ENCODE measurements around the gene GTSF1L.
"Not testable (repeated sequence)": the region's sequence is repeated elsewhere in the genome, so short reads cannot be mapped to it uniquely, and the experiment has no call there.

Gene GTSF1L

DNA sequence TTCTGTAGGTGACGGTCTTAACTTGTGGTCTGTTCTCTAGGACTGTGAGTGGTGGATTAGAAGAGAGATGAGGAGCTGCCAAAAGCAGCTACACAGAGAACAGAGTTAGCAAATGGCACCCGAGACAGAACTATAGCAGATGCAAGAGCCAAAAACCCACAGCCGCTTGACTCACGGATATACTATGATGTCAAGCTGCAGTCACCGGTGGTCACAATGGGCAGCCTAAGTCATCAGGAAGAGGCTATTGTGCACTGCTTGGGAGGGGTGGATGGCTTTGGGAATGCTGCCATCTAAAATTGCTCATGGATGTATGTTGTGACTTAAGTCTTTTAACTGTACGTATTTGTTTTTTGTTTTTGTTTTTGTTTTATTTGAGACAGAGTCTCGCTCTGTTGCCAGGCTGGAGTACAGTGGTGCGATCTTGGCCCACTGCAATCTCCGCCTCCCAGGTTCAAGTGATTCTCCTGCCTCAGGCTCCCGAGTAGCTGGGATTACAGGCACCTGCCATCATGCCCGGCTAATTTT is at the start of gene GTSF1L:
GTSF1L (minus strand) TSS at position 192 of the 528 bp plus-strand sequence. CDS start 308 bp downstream, outside the sequence.
- no peak for DNase-seq

DNA sequence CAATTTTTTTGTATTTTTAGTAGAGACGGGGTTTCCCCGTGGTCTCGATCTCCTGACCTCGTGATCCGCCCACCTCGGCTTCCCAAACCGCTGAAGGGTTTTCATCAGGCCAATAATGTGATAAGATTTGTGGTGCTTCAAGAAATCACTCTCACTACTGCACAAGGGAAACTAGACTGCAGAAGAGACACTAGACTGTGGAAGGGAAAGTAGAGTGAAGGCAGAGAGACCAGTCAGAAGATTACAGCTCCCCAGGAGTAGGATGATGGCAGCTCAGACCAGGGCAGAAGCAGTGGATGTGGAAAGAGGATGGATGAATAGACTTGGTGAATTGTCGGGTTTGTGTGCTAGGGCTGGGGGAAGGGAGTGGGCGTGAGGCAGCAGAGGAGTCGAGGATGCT is 48.0 kb upstream of the GTSF1L start:
- no peak for DNase-seq

DNA sequence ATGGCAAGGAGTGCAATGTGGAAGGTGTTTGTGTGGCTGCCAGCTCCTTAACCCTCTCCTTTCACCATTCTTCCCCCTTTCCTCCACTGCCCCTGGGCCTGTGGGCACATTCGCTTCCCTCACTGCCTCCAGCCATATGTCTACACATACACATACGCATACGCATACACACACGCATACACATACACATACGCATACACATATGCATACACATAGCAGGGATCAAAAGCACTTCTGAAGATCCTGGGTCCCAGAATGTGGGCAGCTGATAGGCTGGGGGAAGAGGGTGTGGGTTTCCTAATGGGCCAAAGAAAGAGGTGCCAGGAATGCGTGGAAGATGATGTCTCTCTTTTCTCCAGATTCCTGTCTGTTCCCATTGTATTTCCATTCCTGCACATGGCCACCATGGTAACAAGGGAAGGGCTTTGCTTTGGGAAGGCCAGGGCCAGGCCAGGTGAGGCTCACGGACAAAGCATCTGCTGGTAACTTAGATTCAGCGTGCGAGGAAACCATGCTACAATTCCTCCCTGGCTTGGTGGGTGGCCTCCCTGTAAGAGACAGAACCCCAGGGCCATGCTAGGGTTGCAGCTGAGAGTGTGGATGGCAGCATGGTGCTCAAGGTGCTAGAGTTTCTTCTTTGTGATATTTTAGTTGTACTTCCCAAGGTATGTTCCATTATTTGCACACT is 44.8 kb upstream of the GTSF1L start:
- no peak for DNase-seq

DNA sequence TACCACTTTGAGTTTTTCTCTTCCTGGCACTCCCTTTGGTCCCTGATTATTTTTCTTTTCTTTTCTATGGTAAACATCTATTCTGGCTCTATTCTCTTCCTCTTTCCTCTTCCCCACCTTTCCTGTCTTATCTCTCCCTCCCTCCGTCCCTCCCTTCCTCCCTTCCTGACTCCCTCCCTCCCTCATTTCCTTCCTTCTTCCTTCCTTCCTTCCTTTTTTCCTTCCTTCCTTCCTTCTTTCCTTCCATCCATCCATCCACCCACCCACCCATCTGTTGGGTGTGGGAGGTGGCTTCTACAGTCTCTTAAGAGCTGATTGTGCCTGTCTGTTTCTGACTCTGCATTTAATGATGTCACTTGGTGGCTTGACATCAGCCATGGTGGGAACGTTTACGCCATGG is 43.5 kb upstream of the GTSF1L start:
- DNase-seq = no peak

DNA sequence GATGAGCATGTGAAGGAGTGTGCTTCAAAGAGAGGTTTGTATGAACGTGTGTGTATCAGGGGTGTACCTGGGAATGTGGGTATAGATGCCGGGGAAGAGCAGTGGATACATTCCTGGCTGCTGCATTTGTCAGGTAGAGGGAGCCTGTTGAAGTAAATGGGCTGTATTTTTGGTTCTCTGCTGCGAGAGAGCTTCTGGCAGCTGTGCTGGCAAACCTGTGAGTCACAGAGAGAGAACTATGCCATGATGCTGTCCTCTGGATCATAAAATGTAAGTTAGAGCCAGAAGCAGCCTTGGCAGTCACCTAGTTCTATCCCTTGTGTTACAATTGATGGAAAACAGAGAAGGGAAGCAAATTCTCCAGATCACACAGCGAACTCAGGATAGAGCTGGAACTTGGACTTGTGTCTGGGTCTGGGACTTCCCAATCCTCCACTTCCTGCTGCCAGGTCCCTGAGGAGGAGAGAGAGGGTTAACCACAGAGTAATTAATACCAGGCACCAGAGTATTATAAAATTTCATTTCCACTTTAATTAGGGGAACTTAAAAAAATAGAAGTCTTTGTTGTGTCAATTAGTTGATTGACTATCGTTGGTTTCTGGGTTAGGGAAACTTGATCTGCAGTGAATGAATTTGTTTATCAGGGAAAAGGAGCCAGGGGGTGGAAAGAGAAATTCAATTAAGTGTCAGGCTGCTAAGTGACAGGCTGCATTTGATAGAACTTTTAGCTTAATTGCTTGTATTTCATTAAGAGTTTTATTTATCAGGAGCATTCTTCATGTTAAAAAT is 41.1 kb upstream of the GTSF1L start:
- no peak for DNase-seq

DNA sequence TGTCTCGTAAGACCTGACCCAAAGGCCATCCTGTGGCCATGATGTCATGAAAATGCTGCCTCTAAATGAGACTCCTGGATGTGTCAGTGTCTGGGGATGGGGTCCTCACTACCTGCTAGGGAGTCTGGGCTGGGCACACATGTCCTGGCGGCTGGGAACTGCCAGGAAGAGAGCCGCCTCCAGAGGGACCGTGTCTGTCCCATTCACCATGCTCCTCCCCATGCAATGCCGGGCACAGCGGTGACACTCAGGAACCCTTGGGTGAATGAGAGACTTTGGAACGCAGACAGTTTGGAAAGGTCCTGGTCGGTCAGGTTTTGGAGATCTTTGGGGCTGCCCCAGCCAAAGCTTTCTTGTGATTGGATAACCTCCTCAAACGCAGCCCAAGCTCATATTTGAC is 40.1 kb upstream of the GTSF1L start:
- no peak for DNase-seq

DNA sequence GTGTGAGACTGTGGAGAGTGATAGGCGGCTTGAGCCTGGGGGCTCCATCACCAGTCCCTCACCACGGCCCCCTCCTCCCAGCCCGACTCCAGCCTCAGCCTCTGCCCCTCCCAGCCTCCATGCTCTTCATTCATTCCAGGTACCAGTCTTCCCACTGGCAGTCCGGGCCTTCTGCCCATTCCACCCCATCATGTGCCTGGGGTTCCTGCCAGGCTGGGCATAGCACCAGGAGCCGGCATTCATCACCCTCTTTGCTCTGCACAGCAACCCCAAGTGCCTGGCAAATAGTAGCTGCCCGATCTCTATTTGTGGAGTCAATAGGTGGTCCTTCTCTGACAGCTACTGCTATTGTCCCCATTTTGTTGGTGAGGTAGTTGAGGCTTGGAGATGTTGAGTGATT is 39.6 kb upstream of the GTSF1L start:
- no peak for DNase-seq

DNA sequence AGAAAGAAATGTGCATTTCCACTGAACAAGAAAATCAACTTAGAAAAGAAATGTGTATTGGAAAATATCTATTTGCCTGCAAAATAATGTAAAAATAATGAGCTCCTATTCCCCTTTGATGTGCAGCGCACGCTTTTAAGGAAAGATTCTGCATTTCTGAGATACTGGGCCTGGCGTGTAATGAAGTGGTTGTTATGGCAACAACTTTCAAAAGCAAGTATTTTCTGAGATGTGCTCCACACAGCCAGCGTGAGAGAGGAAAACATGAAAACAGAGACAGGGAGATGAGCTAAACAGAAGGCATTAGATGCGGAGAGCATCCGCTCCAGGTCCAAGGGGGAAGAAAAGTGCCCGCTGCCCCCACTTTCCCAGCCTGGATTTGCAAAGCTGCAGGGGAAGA is 39.1 kb upstream of the GTSF1L start:
- no peak for DNase-seq

DNA sequence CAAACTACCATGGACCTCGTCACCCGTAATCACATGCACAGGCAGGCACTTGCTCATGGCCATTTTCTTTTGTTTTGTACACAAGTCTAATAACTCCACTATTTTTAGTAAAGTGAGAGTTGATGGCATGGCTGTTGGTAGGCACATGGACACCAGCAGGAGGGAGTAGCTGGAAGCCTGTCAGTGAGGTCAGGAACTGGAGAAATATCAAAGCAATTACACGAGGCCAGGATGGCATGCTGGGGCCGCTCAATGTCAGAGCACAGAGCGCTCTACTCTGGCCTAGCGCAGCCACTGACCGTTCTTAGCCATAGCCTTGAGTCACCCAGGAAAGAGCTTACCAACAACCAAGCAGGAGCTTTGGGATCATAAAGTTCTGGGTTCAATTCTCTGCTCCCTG is 36.1 kb upstream of the GTSF1L start:
- no peak for DNase-seq

DNA sequence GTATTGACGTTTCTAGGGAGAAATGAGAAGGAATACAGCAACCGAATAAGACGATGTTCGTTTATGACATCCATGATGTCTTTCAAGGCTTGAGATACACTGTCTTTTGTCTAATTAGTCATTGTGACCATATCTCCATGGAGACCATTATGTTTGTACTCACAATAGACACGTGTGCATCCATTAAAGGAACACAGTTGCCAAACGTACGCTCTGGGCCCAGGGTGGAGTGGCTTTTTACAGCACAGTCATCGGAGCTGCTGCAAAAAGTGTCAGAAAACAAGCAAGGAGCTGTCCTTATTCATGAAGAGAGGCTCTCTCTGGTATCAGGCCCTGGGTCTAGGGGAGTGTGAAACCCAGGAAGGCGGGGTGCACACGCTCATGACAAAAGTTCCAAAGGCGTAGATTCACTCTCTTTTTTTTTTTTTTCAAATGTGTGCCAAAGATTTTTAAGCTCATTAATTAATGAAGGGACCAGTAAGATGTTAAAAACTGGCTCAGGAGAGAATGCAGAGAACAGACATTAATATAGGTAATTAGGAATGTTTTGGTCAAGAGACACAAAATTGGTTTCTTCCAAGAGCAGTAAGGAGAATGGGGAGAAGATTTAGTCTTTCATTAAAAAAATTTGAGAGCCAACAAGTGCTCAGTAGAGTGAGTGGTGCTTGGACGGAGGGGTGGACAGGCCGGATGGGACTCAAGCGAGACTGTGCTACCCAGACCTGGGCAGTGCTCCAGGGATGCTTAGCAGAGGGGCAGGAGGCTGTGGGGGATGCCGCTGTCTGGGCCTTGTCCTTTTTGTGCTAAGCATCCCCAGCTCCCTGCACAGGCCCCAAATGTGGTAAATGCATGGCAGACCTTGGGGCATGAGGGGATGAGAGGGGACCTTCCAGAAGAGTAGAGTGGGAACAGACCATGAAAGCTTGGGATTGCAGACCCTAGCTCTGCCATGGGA is 34.9 kb upstream of the GTSF1L start:
- no peak for DNase-seq

DNA sequence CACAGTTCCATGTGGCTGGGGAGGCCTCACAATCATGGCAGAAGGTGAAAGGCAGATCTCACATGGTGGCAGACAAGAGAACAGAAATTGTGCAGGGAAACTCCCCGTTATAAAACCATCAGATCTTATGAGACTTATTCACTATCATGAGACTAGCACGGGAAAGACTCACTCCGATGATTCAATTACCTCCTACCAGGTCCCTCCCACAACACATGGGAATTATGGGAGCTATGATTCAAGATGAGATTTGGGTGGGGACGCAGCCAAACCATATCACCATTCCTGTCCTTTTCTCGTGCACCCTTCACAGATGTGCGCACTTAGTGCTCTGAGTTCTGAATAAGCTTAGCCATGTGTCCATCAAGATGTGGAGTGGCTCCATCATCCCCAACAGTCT is 31.1 kb upstream of the GTSF1L start:
- DNase-seq = not testable (repeated sequence)

DNA sequence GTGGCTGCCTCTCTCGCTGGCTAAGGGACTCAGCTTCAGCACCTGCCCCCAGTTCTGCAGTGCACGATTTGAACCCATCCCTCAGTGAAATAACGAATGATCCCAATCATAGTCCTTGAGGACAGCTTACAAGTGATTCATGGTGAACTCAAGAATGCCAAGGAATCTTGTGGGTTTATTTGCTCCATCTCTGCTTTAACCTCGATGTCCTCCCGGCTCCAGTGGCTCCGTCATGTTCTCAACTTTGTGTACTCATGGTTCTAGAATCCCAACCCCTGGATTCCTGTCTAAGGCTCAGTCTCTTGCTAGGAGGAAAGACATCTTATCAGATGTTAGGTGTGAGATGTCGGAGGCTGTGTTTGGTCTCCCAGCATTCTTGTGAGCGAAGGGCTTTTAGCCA is 29.0 kb upstream of the GTSF1L start:
- no peak for DNase-seq

DNA sequence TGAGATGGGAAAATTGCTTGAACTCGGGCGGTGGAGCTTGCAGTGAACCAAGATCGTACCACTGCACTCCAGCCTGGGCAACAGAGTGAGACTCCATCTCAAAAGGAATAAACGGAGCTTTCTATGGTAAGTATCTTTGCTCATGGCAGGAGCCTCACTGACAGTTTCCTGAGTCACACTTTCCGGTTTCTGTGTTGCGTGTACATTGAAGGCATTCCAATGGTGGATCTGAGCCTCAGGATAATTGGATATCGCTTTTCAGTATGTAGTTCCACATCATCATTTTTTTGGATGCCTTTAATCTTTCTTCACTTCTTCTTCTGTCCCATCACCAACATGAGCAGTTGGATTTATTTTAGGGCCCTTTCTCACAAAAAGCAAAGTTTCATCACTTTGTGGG is 28.6 kb upstream of the GTSF1L start:
- no peak for DNase-seq

DNA sequence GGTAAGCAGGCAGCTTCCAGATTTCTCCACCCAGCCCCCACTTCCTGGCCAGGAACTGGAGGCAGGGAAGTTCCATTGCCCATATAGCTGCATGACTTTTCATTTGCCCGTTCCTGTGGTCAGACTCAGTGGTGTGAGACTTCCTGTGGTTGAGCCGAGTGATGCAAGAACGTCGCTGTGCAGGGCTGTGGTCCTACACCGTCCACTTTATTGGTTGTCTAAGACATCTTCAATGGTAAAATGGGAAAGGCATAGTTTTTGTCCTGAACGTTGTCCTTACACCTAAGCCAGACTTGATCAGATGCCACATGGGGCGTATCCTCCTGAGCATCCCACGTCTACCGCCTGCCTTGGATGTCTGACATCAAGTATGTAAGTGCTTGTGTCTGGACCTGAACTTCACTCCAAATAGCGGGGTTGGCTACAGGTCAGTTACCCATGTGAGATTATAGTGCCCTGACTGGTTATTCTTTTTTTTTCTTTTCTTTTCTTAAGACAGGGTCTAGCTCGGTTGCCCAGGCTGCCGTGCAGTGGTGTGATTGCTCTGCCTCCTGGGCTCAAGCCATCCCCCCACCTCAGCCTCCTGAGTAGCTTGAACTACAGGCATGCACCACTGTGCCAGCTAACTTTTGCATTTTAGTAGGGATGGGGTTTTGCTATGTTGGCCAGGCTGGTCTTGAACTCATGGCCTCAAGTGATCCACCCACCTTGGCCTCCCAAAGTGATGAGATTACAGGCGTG is 25.9 kb upstream of the GTSF1L start:
- no peak for DNase-seq

DNA sequence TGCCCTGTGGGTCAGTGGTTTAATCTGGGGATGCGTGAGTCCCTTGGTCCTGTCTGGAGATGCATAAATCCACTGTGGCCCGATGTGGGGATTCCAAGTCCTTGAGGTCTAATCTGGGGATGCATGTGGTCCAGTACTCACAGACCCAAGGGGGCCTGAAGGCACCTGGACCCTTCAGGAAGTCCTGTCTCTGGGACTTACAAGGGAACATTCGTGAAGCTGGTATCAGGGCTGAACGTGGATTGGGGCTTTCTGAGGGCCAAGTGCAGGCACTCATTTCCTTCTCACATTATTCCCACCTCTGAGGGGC is 25.2 kb upstream of the GTSF1L start:
- no peak for DNase-seq

DNA sequence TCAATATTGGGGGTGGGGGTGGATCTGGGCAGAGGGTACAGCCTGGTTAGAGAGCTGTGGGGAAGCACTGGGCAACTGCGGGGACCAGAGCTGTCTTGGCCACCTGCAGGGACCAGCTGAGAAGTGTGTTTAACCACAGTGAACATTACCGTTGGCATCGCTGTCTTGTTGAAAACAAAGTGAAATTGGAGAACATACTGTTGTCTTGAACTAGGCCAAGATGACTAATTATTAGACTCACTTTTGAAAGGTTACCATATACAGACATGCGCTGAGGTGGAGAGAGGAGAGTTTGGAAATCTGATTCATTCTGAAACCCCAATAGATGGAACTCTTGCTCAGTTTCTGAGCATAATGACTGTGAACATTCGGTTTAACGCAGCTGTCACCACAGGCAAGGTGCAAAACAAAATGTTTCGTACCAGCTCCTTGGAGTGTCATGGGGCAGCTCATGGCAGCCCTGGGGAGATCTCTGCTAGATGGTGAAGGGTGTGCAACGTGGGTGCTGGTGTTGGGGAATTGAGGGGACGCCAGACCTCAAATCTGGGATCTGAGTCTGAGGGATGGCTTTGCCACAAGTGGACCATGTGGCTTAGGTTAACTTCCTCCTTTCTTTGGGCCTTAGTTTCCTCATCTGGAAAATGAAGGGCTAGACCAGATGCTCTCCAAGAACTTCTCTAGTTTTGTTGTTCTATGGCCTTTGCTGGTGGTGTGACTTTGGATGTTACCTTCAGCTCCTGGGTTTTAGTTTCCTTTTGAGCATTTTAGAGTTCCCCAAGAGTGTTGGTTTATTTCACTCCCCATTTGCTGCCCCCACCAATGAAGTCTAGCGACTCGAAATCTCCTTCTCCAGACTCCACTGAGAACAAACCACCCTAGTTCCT is 24.6 kb upstream of the GTSF1L start:
- no peak for DNase-seq

DNA sequence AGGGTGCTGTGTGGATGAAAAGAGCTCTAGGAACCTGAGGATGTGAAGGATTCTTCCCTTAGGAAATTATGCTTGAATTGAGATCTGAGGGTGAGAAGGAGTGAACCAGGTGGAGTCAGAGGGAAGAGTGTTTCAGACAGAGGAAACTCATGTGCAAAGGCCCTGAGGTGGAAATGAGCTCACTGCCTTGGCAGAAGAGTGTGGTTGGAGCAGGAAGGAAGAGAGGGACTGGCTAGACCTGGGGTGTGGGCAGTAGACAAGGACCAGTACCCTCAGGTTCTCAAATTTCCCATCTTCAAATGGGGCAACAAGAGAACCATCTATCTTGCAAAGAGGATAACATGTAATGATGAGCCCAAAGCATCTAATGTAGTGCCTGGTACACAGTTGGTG is 24.0 kb upstream of the GTSF1L start:
- no peak for DNase-seq

DNA sequence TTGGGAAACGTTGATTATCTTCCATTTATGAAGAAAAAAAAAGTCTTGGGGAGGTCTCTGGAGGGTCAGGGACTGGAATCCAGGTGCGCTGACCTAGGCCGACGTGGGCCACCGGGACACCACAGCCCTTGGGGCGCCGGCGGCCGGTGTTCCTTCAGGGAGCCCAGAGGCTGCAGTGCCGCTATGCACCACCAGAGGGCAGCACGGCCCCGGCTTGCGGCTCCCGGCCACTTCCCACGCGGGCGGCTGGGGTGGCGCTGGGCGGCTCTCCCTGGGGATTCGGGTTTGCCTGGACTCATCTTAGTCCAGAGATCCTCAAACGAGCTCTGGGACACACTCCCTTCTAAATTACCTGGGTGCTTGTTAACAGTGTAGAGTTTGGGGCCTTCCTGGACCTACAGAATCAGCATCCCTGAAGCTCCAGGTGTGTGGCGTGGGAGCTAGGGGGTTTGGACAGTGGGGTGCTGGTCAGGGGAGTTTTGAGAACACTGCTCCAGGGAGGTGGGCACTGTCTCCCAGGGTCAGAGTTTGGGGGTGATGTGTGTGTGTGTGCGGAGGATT is 23.0 kb upstream of the GTSF1L start:
- DNase-seq = no peak

DNA sequence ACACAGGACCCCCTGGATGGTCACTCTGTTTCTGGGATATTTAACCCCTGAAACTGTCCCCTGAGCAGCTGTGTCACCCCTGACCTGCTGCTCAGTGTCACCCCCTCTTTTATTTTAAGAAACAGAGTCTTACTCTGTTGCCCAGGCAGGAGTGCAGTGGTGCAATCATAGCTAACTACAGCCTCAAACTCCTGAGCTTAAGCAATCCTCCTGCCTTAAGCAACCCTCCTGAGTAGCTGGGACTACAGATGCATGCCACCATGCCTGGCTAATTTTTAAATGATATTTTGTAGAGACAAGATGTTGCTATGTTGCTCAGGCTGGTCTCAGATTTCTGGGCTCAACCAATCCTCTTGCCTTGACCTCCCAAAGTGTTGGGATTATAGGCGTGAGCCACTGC is 21.5 kb upstream of the GTSF1L start:
- DNase-seq = no peak

DNA sequence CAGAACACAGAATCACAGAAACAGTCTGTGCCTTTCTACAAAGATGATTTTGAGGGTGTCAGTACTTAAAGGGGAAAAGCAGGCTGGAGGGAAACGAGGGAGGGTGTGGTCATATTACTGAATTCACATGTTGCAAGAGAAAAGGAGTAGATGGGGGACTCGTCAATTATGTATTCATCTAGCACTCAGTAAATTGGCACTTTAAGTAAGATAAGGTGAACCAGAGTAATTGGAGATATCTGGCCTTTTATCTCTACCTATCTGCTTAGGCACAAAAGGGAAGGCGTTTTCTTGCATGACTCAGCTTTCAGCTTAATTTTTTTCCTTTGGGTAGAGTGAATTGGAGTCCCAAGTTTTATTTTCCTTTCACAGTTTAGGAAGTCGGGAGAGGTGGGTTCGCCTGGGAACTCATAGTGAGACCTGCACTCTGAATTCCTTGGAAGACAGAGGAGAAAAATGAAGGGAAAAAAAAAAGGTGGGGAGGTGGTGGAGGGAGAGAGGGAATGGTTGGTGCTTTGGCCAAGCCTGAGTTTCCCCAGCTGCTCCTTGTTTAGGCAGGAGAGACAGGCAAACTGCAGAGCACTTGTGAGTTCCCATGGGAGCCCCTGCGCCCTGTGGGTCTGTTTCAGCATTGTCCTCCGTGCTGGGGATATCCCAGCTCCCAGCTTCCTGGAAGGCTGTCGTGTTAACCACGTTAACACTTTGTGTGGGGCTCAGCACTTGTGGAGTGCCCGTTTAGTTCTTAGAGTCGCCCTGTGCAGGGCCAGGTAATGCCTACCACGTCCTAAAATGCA is 19.7 kb upstream of the GTSF1L start:
- no peak for DNase-seq
